IMR-90 (cell line): ENCODE results near the gene SLC35E3. TPM values are rescaled to one million over a fixed set of nuclear protein-coding genes. Genes with fewer than 3 reads are reported as not detected.

Source experiments
- ATAC-seq: fragments of 200-7000 bp; cut with Tn5 transposase; 2 replicates; pipeline ENCODE4 v1.9.1; 2020; ENCODE audit warnings: low read depth, mild to moderate bottlenecking, moderate library complexity
- BruUV-seq: library from RNA; stranded (reverse); fragments of 400-500 nt; replicated peaks from 2 replicates; lab custom pipeline; 2021; lab: Mats Ljungman, UMichigan
- CTCF ChIA-PET: fragments of 300-600 bp; formaldehyde crosslinking; extraction: SDS; loops from one replicate; lab custom pipeline; 2021; ENCODE audit warnings: antibody characterized with exemption; lab: Yijun Ruan, JAX
- POLR2A ChIA-PET: fragments of 300-600 bp; sonication (Branson Sonifier 250); formaldehyde crosslinking; loops from one replicate; lab custom pipeline; 2022; ENCODE audit warnings: antibody characterized with exemption; ENCODE audit not compliant: unreplicated experiment; lab: Charles Lee
- DNase-seq: peaks from one replicate; pipeline ENCODE4 v3.0.0; 2013
- H2AFZ ChIP-seq: replicated peaks from 2 replicates; pipeline ENCODE3; 2013; ENCODE audit warnings: low read length, mild to moderate bottlenecking; ENCODE audit not compliant: poor library complexity
- H2AK5ac ChIP-seq: 2 replicates; pipeline ENCODE4 v1.6.1; 2013; ENCODE audit warnings: low read depth, low read length, inconsistent platforms
- H2AK9ac ChIP-seq: replicated peaks from 2 replicates; pipeline ENCODE3; 2013; ENCODE audit warnings: mild to moderate bottlenecking, low read depth, low read length, moderate library complexity; ENCODE audit not compliant: poor library complexity
- H2BK120ac ChIP-seq: 2 replicates; pipeline ENCODE4 v1.6.1; 2013; ENCODE audit warnings: low read depth, low read length, inconsistent platforms
- H2BK15ac ChIP-seq: 3 replicates; pipeline ENCODE4 v1.6.1; 2013; ENCODE audit warnings: low read depth, low read length, inconsistent platforms
- H2BK20ac ChIP-seq: 2 replicates; pipeline ENCODE4 v1.6.1; 2013; ENCODE audit warnings: low read depth, mild to moderate bottlenecking, inconsistent platforms, low read length, moderate library complexity
- H2BK5ac ChIP-seq: 2 replicates; pipeline ENCODE4 v1.6.1; 2013; ENCODE audit warnings: mild to moderate bottlenecking, low read depth, low read length, inconsistent platforms; ENCODE audit not compliant: poor library complexity, severe bottlenecking
- H3K14ac ChIP-seq: replicated peaks from 2 replicates; pipeline ENCODE4 v1.6.1; 2013; ENCODE audit warnings: low read depth, low read length, inconsistent platforms
- H3K18ac ChIP-seq: 2 replicates; pipeline ENCODE4 v1.6.1; 2013; ENCODE audit warnings: low read depth, low read length, control low read depth
- H3K23ac ChIP-seq: 2 replicates; pipeline ENCODE4 v1.6.1; 2013; ENCODE audit warnings: low read depth, low read length, inconsistent platforms
- H3K27ac ChIP-seq: 2 replicates; pipeline ENCODE4 v1.5.1; 2013; ENCODE audit warnings: mild to moderate bottlenecking, control low read depth, low read length; ENCODE audit not compliant: insufficient read depth
- H3K27me3 ChIP-seq: 2 replicates; pipeline ENCODE4 v1.6.1; 2013; ENCODE audit warnings: low read length; ENCODE audit not compliant: control insufficient read depth, insufficient read depth
- H3K36me3 ChIP-seq: 2 replicates; pipeline ENCODE4 v1.6.1; 2013; ENCODE audit warnings: low read length, mixed read lengths; ENCODE audit not compliant: control insufficient read depth, insufficient read depth
- H3K4ac ChIP-seq: 2 replicates; pipeline ENCODE4 v1.6.1; 2013; ENCODE audit warnings: low read depth, low read length, inconsistent platforms
- H3K4me1 ChIP-seq: 2 replicates; pipeline ENCODE4 v1.6.1; 2013; ENCODE audit warnings: low read length, mixed read lengths; ENCODE audit not compliant: control insufficient read depth, insufficient read depth
- H3K4me2 ChIP-seq: 2 replicates; pipeline ENCODE4 v1.6.1; 2013; ENCODE audit warnings: low read depth, mild to moderate bottlenecking, control low read depth, low read length, moderate library complexity
- H3K4me3 ChIP-seq: 2 replicates; pipeline ENCODE4 v1.5.1; 2013; ENCODE audit warnings: low read depth, mild to moderate bottlenecking, control low read depth, low read length, moderate library complexity; ENCODE audit not compliant: insufficient read depth
- H3K56ac ChIP-seq: 2 replicates; pipeline ENCODE4 v1.6.1; 2013; ENCODE audit warnings: low read length, inconsistent platforms; ENCODE audit not compliant: insufficient read depth; ENCODE audit errors: extremely low read depth
- H3K79me1 ChIP-seq, 2 experiments: 2 replicates each; pipeline ENCODE4 v1.6.1; 2013; ENCODE audit warnings: low read length in 2 of 2, inconsistent platforms in 1 of 2, low read depth in 1 of 2
- H3K9ac ChIP-seq: 2 replicates; pipeline ENCODE4 v1.6.1; 2013; ENCODE audit warnings: low read depth, low read length, control low read depth
- H3K9me1 ChIP-seq: 2 replicates; pipeline ENCODE4 v1.6.1; 2013; ENCODE audit warnings: low read length, inconsistent platforms; ENCODE audit not compliant: insufficient read depth
- H3K9me3 ChIP-seq: 2 replicates; pipeline ENCODE4 v1.6.1; 2013; ENCODE audit warnings: low read length; ENCODE audit not compliant: control insufficient read depth, insufficient read depth
- H4K20me1 ChIP-seq: 2 replicates; pipeline ENCODE4 v1.6.1; 2013; ENCODE audit warnings: low read length, inconsistent platforms; ENCODE audit not compliant: insufficient read depth
- H4K5ac ChIP-seq: 2 replicates; pipeline ENCODE4 v1.6.1; 2013; ENCODE audit warnings: mild to moderate bottlenecking, low read depth, low read length, control low read depth
- H4K8ac ChIP-seq, 2 experiments: 2 replicates each; pipeline ENCODE4 v1.6.1; 2013; ENCODE audit warnings: low read depth in 2 of 2, low read length in 2 of 2, control low read depth in 1 of 2, inconsistent platforms in 1 of 2
- H4K91ac ChIP-seq: 2 replicates; pipeline ENCODE4 v1.6.1; 2013; ENCODE audit warnings: low read depth, low read length, inconsistent platforms; ENCODE audit not compliant: insufficient read depth
- FOS ChIP-seq: fragments of 150-350 bp; IDR thresholded peaks from 2 replicates; pipeline ENCODE4 v1.6.1; 2016; ENCODE audit warnings: low read depth, low read length
- RCOR1 ChIP-seq: IDR thresholded peaks from 2 replicates; pipeline ENCODE4 v1.6.1; 2012; ENCODE audit warnings: mild to moderate bottlenecking, low read length, improper control_type of control experiment; ENCODE audit not compliant: insufficient replicate concordance
- RFX5 ChIP-seq: IDR thresholded peaks from 2 replicates; pipeline ENCODE4 v1.8.0; 2012; ENCODE audit warnings: low read depth, mild to moderate bottlenecking, low read length, moderate library complexity
- WGBS, 2 experiments: methylation state at CpG; one replicate each; pipeline versions ENCODE4 v1.1.5 to v1.1.7; 2013; ENCODE audit warnings: missing lambda C conversion rate in 2 of 2; ENCODE audit not compliant: insufficient read length in 1 of 2; ENCODE audit errors: extremely low coverage in 2 of 2; 5-methylcytosine and 5-hydroxymethylcytosine counted together
- dilution Hi-C: fragments of 300-500 bp; cut with HindIII; formaldehyde crosslinking; loops from one replicate; pipeline ENCODE4 v1.14.3; 2018; ENCODE audit warnings: low sequenced_read_pairs; ENCODE audit not compliant: unreplicated experiment
- in situ Hi-C: fragments of 300-500 bp; cut with MboI; formaldehyde crosslinking; loops from 3 replicates; pipeline ENCODE4 v1.14.3; 2019; ENCODE audit warnings: low sequenced_read_pairs, inconsistent platforms, mixed read lengths
- intact Hi-C: fragments of 100-400 bp; cut with micrococcal nuclease; formaldehyde crosslinking; loops from 2 replicates; pipeline ENCODE4 v1.10.0; 2022
- polyA plus RNA-seq, 3 experiments: library from polyadenylated mRNA; depleted of rRNA; stranded (reverse); fragments of >200 nt; gene quantifications; 2 replicates each; pipeline ENCODE4 v1.2.3, GENCODE V29; 2012; ENCODE audit warnings: low replicate concordance in 1 of 3
- total RNA-seq: library from RNA; depleted of rRNA; stranded (reverse); fragments of >200 nt; gene quantifications from 2 replicates; pipeline ENCODE4 v1.2.3, GENCODE V29; 2012

SLC35E3 gene
- total and polyA plus RNA-seq, 2 of the 4 experiments (the other 2 are of a cell fraction), result 3.6 to 5.1 TPM

DNA sequence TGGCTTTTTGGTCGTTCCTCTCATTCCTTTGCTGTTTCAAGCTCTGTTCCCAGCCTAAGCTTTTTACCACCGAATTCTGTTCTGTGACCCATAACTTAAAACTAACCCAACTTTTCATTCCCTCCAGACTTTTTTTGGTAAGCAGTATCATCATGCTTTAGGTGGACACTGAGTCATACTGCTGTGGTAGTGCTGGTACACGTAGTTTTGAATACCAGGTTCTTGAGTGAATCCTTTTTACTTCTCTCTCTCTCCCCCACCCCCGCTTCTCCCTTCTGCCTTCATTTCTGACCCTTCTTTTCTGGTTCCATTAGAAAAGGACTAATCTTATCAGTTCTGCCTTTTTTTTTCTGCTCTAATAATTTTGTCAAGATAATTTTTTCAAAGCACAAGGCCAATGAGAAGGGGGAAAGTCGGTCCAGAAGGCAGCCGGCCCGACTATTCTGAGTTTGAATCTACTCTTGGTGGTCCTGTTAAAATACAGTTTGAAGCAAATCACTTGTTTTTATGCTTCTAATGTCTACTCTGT is 59.7 kb downstream of the SLC35E3 start:
- no CpG with 5 or more reads among the region's 7 CpGs for WGBS, 2 experiments
- Histone ChIP-seq H3K4me1 (peaks cover 2% of the 10 kb centered on the region; the same call in 1 of the 2 replicates), H3K27me3 (no peaks in the 10 kb centered on the region), H3K56ac (no peak overlapping the region), H3K9ac (no peak overlapping the region), H3K4ac (no peak overlapping the region), H3K9me1 (no peaks in the 10 kb centered on the region; the same call in 1 of the 2 replicates), H2BK15ac (no peak overlapping the region), H4K91ac (no peak overlapping the region), H3K36me3 (peaks cover 6% of the 10 kb centered on the region), H3K4me2 (no peak overlapping the region), H2AK5ac (no peak overlapping the region), H2BK120ac (no peak overlapping the region), H2BK5ac (no peak overlapping the region), H3K18ac (no peak overlapping the region), H4K20me1 (no peaks in the 10 kb centered on the region; the same call in none of the 2 replicates), H3K27ac (no peak overlapping the region), H3K23ac (no peak overlapping the region), H3K14ac (no peak overlapping the region), H2AK9ac (no peak overlapping the region), H3K9me3 (no peaks in the 10 kb centered on the region), H4K5ac (no peak overlapping the region), H2BK20ac (no peak overlapping the region), H3K4me3 (no peak overlapping the region), H4K8ac (no peak overlapping the region), H2AFZ (no peak overlapping the region), H3K79me1 (peaks cover 0 to 6% of the 10 kb centered on the region in 2 experiments; a peak in 1 of 4 replicates)
- DNase-seq (peak; percentile 58), ATAC-seq (no peak)
- ChIA-PET CTCF (no interaction called here), POLR2A (no interaction called here)
- in situ Hi-C loops, result no loop called here
- no TSS peak for BruUV-seq
- intact Hi-C loops, result loop anchor here (5.0 to 10.0 kb wide), 3 partner anchors 73 to 763 kb away; partner anchors contain the start of gene IL26
- TF ChIP-seq RFX5 (no peak), FOS (no peak), RCOR1 (no peak)
- dilution Hi-C loops, result no loop called here
